GM12878 (cell line): ENCODE results near the gene OS9. TPM values are rescaled to one million over a fixed set of nuclear protein-coding genes. Genes with fewer than 3 reads are reported as not detected.

ENCODE experiments used
- ATAC-seq: fragments of 200-7000 bp; cut with Tn5 transposase; 3 replicates; pipeline ENCODE4 v1.9.1; 2020; ENCODE audit warnings: mild to moderate bottlenecking, moderate library complexity
- BruUV-seq: library from RNA; stranded (reverse); fragments of 400-500 nt; replicated peaks from 2 replicates; lab custom pipeline; 2021; lab: Mats Ljungman, UMichigan
- CTCF ChIA-PET: fragments of 300-600 bp; sonication (Branson Sonifier 250); formaldehyde crosslinking; extraction: SDS; loops from one replicate; lab custom pipeline; 2021; ENCODE audit warnings: inconsistent platforms; lab: Yijun Ruan, JAX
- POLR2A ChIA-PET: fragments of 350-600 bp; formaldehyde crosslinking; extraction: SDS; loops from one replicate; lab custom pipeline; 2021; ENCODE audit warnings: inconsistent platforms; lab: Charles Lee
- RAD21 ChIA-PET: fragments of 300-600 bp; sonication (Branson Sonifier 250); formaldehyde crosslinking; loops from one replicate; lab custom pipeline; 2023; ENCODE audit warnings: antibody characterized with exemption; ENCODE audit not compliant: unreplicated experiment; lab: Charles Lee
- SMC1A ChIA-PET: fragments of 300-600 bp; sonication (Branson Sonifier 250); formaldehyde crosslinking; loops from one replicate; lab custom pipeline; 2023; ENCODE audit not compliant: unreplicated experiment, uncharacterized antibody; lab: Charles Lee
- DNase-seq: peaks from one replicate; pipeline ENCODE4 v3.0.0-alpha.2; 2011; ENCODE audit warnings: low read depth, low spot score
- FAIRE-seq: peaks from 3 replicates; lab custom pipeline; 2011; peaks lifted over from hg19 to GRCh38; lab: Jason Lieb, UNC
- H2AFZ ChIP-seq: 2 replicates; pipeline ENCODE4 v1.6.0; 2011; ENCODE audit warnings: low read depth, low read length, control low read depth; ENCODE audit not compliant: control insufficient read depth
- H3K27ac ChIP-seq: 2 replicates; pipeline ENCODE4 v1.5.1; 2011; ENCODE audit warnings: control low read depth; ENCODE audit not compliant: control insufficient read depth, insufficient read depth
- H3K27me3 ChIP-seq, 2 experiments: replicated peaks in 1 of 2; 2 replicates each; pipeline versions ENCODE4 v1.6.0 to v1.6.1; 2011; ENCODE audit warnings: low read length in 1 of 2; ENCODE audit not compliant: control insufficient read depth in 2 of 2, insufficient read depth in 2 of 2
- H3K36me3 ChIP-seq, 2 experiments: 2 replicates each; pipeline ENCODE4 v1.5.1; 2011; ENCODE audit warnings: low read length in 1 of 2; ENCODE audit not compliant: control insufficient read depth in 2 of 2, insufficient read depth in 2 of 2
- H3K4me1 ChIP-seq: 2 replicates; pipeline ENCODE4 v1.6.1; 2011; ENCODE audit warnings: mild to moderate bottlenecking, low read length, moderate library complexity, mixed read lengths; ENCODE audit not compliant: control insufficient read depth, insufficient read depth
- H3K4me2 ChIP-seq: 2 replicates; pipeline ENCODE4 v1.6.0; 2011; ENCODE audit warnings: control low read depth; ENCODE audit not compliant: control insufficient read depth, insufficient read depth
- H3K4me3 ChIP-seq: fragments of 200-600 bp; sonication (generic); 2 replicates; pipeline ENCODE4 v1.5.1; 2016
- H3K79me2 ChIP-seq: 2 replicates; pipeline ENCODE4 v1.6.0; 2011; ENCODE audit warnings: low read length; ENCODE audit not compliant: control insufficient read depth, insufficient read depth
- H3K9ac ChIP-seq: 2 replicates; pipeline ENCODE4 v1.8.0; 2011; ENCODE audit warnings: low read length, control low read depth, mixed read lengths; ENCODE audit not compliant: control insufficient read depth, insufficient read depth
- H3K9me3 ChIP-seq: replicated peaks from 3 replicates; pipeline ENCODE4 v1.5.1; 2011; ENCODE audit warnings: mild to moderate bottlenecking, low read length; ENCODE audit not compliant: control insufficient read depth, insufficient read depth
- H4K20me1 ChIP-seq: 2 replicates; pipeline ENCODE4 v1.6.0; 2011; ENCODE audit not compliant: control insufficient read depth, insufficient read depth
- ASH2L ChIP-seq: fragments of 300-600, 200-600 bp; sonication (generic); IDR thresholded peaks from 2 replicates; pipeline ENCODE4 v1.6.1; 2017; ENCODE audit warnings: low read depth, mild to moderate bottlenecking, borderline replicate concordance
- JUNB ChIP-seq: IDR thresholded peaks from 2 replicates; pipeline ENCODE4 v1.6.1; 2016; ENCODE audit warnings: antibody characterized with exemption, mild to moderate bottlenecking
- MYC ChIP-seq: IDR thresholded peaks from 2 replicates; pipeline ENCODE4 v1.6.1; 2011; ENCODE audit warnings: mild to moderate bottlenecking, low read length, moderate library complexity, inconsistent platforms; ENCODE audit not compliant: insufficient read depth, insufficient replicate concordance, insufficient read length, severe bottlenecking
- NFIC ChIP-seq: IDR thresholded peaks from 2 replicates; pipeline ENCODE4 v1.6.1; 2012; ENCODE audit warnings: low read depth, mild to moderate bottlenecking, inconsistent platforms, low read length, moderate library complexity
- NR2C2 ChIP-seq: IDR thresholded peaks from 2 replicates; pipeline ENCODE4 v1.6.1; 2011; ENCODE audit warnings: borderline replicate concordance, low read depth; ENCODE audit not compliant: control insufficient read depth, insufficient read length
- PAX8 ChIP-seq: fragments of 450-650 bp; IDR thresholded peaks from 2 replicates; pipeline ENCODE4 v1.6.1; 2017; ENCODE audit warnings: mild to moderate bottlenecking, moderate library complexity
- SRF ChIP-seq, 2 experiments: IDR thresholded peaks; 2 replicates each; pipeline ENCODE4 v1.6.1; 2011; ENCODE audit warnings: low read depth in 2 of 2, low read length in 2 of 2, mild to moderate bottlenecking in 1 of 2, moderate library complexity in 1 of 2
- TAF1 ChIP-seq: IDR thresholded peaks from 2 replicates; pipeline ENCODE4 v1.6.1; 2011; ENCODE audit warnings: mild to moderate bottlenecking, low read depth, low read length, borderline replicate concordance
- ZBTB33 ChIP-seq: fragments of 450-650 bp; IDR thresholded peaks from 2 replicates; pipeline ENCODE4 v1.6.1; 2017; ENCODE audit warnings: mild to moderate bottlenecking
- WGBS: methylation state at CpG from one replicate; pipeline ENCODE4 v1.1.6; 2016; ENCODE audit warnings: low lambda C conversion rate; ENCODE audit not compliant: insufficient replicate concordance, insufficient coverage; ENCODE audit errors: missing lambda C conversion rate; 5-methylcytosine and 5-hydroxymethylcytosine counted together
- in situ Hi-C: fragments of 300-500 bp; cut with MboI; formaldehyde crosslinking; loops from 9 replicates; pipeline ENCODE4 v1.14.3; 2018; ENCODE audit warnings: mixed read lengths
- intact Hi-C: fragments of 100-400 bp; cut with micrococcal nuclease; formaldehyde crosslinking; loops from one replicate; pipeline ENCODE4 v1.14.2; 2022; ENCODE audit not compliant: unreplicated experiment
- polyA plus RNA-seq, 11 experiments: library from polyadenylated mRNA; depleted of rRNA in 4 of 11; unstranded in 6 of 11; stranded (reverse) in 5 of 11; fragments of >200 nt; fragmentation: Nextera tagmentation in 4 of 11; fragmentation: Illumina TruSeq in 1 of 11; extraction: Ambion mirVana in 4 of 11; extraction: Trizol in 1 of 11; gene quantifications; 1 replicate in 1 of 11; 2 replicates in 10 of 11; pipeline versions ENCODE4 v1.2.1 to v1.2.3, GENCODE V29; 2011 to 2016; ENCODE audit warnings: inconsistent platforms in 2 of 11, missing spikeins in 2 of 11, low read depth in 1 of 11
- total RNA-seq, 4 experiments: library from RNA; depleted of rRNA in 3 of 4; stranded (reverse); fragments of >200 nt in 3 of 4; fragmentation: Illumina TruSeq in 1 of 4; extraction: Trizol in 1 of 4; gene quantifications; 2 replicates each; pipeline versions ENCODE4 v1.2.1 to v1.2.3, GENCODE V29; 2013 to 2021

OS9 gene
- total and polyA plus RNA-seq, 10 of the 15 experiments (the other 5 are each of a cell fraction or from before 2014, with no cell fraction given) = 5.2 to 106 (median 79.1) TPM

DNA sequence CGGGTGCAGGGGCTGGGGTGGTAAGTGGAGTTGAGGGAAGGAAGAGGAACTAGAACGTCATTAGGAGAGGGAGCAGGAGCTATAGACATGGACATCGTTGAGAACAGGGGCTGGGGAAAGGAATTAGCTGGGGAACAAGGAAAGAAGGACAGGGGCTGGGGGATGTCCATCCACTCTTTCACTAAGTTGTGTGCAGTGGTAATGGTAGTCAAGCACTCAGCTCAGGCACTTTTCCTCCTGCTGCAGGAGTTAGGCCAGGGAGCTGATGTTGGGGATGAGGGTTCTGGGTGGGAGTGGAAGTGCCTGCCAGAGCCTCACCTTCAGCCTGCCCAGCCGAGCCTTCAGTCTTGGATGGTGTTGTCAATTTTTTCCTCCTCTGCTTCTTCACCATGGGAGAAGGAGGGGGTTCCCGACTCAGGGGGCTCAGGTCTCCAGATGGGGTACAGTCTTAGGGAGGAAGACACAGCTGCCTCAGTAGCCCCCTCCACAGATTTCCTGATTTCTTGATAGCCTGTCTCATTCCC is 35.5 kb downstream of the OS9 start:
- no peak overlapping the region for H3K4me2 ChIP-seq
- H4K20me1 ChIP-seq = no peaks in the 10 kb centered on the region
- intact Hi-C loops = no loop called here
- no peaks in the 10 kb centered on the region for H3K27me3 ChIP-seq
- RAD21 ChIA-PET = no interaction called here
- ATAC-seq (no peak), DNase-seq (no peak), FAIRE-seq (no peak)
- CTCF ChIA-PET = no interaction called here
- no peak overlapping the region for H3K9ac ChIP-seq
- H3K27ac ChIP-seq = no peak overlapping the region
- no peaks in the 10 kb centered on the region for H3K4me1 ChIP-seq
- SMC1A ChIA-PET = interaction anchor here (1.0 kb wide), 1 partner anchor 12 kb away, joined by 3 read pairs; no protein-coding TSS in a partner anchor
- in situ Hi-C loops = no loop called here
- TF ChIP-seq ASH2L = no peak
- no peak for TF ChIP-seq NR2C2
- TF ChIP-seq ZBTB33 = no peak
- TF ChIP-seq PAX8 = no peak
- TF ChIP-seq JUNB = no peak
- TF ChIP-seq NFIC = no peak
- TF ChIP-seq MYC = no peak
- TF ChIP-seq TAF1 = no peak
- TF ChIP-seq SRF (IDR thresholded peaks at IDR 0.05; ENCODE audit: low read depth in 2 of 2, low read length in 2 of 2) = no peak
- H3K79me2 ChIP-seq = no peaks in the 10 kb centered on the region
- POLR2A ChIA-PET = no interaction called here
- peaks cover 8 to 12% of the 10 kb centered on the region in 2 experiments for H3K36me3 ChIP-seq
- H3K9me3 ChIP-seq = no peaks in the 10 kb centered on the region
- H2AFZ ChIP-seq = no peak overlapping the region
- no peak overlapping the region for H3K4me3 ChIP-seq
- BruUV-seq = no TSS peak
- WGBS = 78% methylated on average over 5 of the region's 5 CpGs
